DOHH2 (cell line): ENCODE results near the gene CLRN3.

Experiments used
- EZH2phosphoT487 ChIP-seq: fragments of 200-600 bp; sonication (generic); IDR thresholded peaks from 2 replicates; pipeline ENCODE4 v1.6.1; 2017; ENCODE audit warnings: borderline replicate concordance, mild to moderate bottlenecking, antibody characterized with exemption, low read length, moderate library complexity, mixed read lengths
- TF ChIP-seq, protein P1 (sequence below): fragments of 200-600 bp; sonication (generic); IDR thresholded peaks from one replicate; pipeline ENCODE4 v1.5.1; 2014; ENCODE audit warnings: antibody characterized with exemption, mild to moderate bottlenecking, low read depth, low read length; ENCODE audit not compliant: poor library complexity, severe bottlenecking

DNA sequence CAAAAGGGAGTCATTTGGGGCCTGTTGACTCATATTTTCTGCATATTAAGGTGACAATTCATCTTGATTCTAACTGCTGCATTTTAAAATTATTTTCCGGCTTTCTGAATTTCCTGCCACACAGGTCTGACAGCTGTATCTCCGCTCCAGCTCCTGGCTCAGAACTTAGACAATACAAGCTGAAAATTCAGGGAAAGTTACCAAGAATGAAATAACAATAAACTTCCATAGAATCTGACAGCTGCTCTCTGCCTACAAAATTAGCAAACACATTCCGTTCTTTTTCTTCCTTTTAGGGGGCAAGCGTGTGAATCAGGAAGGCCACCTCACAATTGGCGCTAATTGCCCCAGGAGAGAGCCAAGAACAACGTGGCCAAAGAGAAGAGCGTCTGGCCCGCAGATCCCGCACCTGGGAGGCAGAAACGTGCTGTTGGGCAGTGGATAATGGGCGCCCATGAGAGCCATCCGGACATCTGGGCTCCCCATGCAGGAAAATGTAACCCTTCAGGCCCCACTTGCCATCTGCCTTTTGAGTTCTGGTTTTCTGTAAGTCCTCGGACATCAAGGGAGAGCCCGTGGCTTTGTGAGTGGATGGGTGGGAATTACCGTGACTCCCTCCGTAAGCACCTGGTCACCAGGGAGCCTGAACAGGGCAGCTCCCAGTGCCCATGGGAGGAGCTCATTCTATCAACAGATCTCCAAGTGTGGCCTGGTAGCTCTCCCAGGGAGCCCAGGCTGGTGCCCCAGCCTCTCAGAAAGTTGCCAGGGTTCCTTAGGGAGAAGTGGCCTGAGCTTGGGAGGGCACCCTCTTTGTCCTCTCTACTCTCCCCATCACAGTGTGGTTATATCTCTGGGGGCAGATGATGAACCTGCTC is 5.0 kb downstream of the CLRN3 start:
- TF ChIP-seq, protein P1, sequence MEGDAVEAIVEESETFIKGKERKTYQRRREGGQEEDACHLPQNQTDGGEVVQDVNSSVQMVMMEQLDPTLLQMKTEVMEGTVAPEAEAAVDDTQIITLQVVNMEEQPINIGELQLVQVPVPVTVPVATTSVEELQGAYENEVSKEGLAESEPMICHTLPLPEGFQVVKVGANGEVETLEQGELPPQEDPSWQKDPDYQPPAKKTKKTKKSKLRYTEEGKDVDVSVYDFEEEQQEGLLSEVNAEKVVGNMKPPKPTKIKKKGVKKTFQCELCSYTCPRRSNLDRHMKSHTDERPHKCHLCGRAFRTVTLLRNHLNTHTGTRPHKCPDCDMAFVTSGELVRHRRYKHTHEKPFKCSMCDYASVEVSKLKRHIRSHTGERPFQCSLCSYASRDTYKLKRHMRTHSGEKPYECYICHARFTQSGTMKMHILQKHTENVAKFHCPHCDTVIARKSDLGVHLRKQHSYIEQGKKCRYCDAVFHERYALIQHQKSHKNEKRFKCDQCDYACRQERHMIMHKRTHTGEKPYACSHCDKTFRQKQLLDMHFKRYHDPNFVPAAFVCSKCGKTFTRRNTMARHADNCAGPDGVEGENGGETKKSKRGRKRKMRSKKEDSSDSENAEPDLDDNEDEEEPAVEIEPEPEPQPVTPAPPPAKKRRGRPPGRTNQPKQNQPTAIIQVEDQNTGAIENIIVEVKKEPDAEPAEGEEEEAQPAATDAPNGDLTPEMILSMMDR, result no peak
- TF ChIP-seq EZH2phosphoT487, result no peak
